ENCODE data around the gene CA4. TPM values are rescaled to one million over a fixed set of nuclear protein-coding genes. Genes with fewer than 3 reads are reported as not detected.
A peak's percentile ranks its signal among the peaks of the same experiment; 100 is the strongest.
"Not testable (repeated sequence)": the region's sequence is repeated elsewhere in the genome, so short reads cannot be mapped to it uniquely, and the experiment has no call there.

Gene CA4
- total RNA-seq = not detected in 2 replicates

GRCh38 chr17:60149691-60150582 lies at the start of gene CA4:
Gene CA4 (plus strand): TSS chr17:60149973. CDS start chr17:60150035, 62 bp downstream.
- no peaks in the 10 kb centered on the region for H3K36me3 ChIP-seq (ENCODE audit: control insufficient read depth, insufficient read depth, low read length)
- TF ChIP-seq CTCF (IDR thresholded peaks at IDR 0.05; ENCODE audit: insufficient read depth, low read length, poor library complexity, severe bottlenecking) = no peak
- H3K27me3 ChIP-seq (ENCODE audit: control insufficient read depth, insufficient read depth, low read length) = peaks cover 50% of the 10 kb centered on the region
- no peak for DNase-seq (ENCODE audit: low read depth)
- peak within 1 kb of the TSS; percentile 26 for H3K4me3 ChIP-seq (ENCODE audit: low read depth, low read length)

- H3K27me3 ChIP-seq (ENCODE audit: control insufficient read depth, insufficient read depth, low read length); H3K36me3 ChIP-seq (ENCODE audit: control insufficient read depth, insufficient read depth, low read length); DNase-seq (ENCODE audit: low read depth); H3K4me3 ChIP-seq (ENCODE audit: low read depth, low read length): not testable (repeated sequence)
Observed at GRCh38 chr17:60100577-60100976, 49.2 kb upstream of the CA4 start.

GRCh38 chr17:60102015-60102631 lies 47.6 kb upstream of the CA4 start:
- not testable (repeated sequence) for H3K4me3 ChIP-seq (ENCODE audit: low read depth, low read length); DNase-seq (ENCODE audit: low read depth); H3K27me3 ChIP-seq (ENCODE audit: control insufficient read depth, insufficient read depth, low read length); H3K36me3 ChIP-seq (ENCODE audit: control insufficient read depth, insufficient read depth, low read length)

GRCh38 chr17:60102632-60103096 lies 47.1 kb upstream of the CA4 start:
- H3K4me3 ChIP-seq (ENCODE audit: low read depth, low read length) = no peak overlapping the region
- TF ChIP-seq CTCF (IDR thresholded peaks at IDR 0.05; ENCODE audit: insufficient read depth, low read length, poor library complexity, severe bottlenecking) = no peak
- DNase-seq (ENCODE audit: low read depth) = no peak

GRCh38 chr17:60103957-60104356 lies 45.8 kb upstream of the CA4 start:
- Histone ChIP-seq H3K27me3 (ENCODE audit: control insufficient read depth, insufficient read depth, low read length) (no peaks in the 10 kb centered on the region), H3K36me3 (ENCODE audit: control insufficient read depth, insufficient read depth, low read length) (no peaks in the 10 kb centered on the region), H3K4me3 (ENCODE audit: low read depth, low read length) (no peak overlapping the region)
- DNase-seq (ENCODE audit: low read depth) = no peak
- TF ChIP-seq CTCF (IDR thresholded peaks at IDR 0.05; ENCODE audit: insufficient read depth, low read length, poor library complexity, severe bottlenecking) = no peak

More at GRCh38 chr17:60102632-60103096, 47.1 kb upstream of the CA4 start:
- Histone ChIP-seq H3K36me3 (ENCODE audit: control insufficient read depth, insufficient read depth, low read length) (no peaks in the 10 kb centered on the region), H3K27me3 (ENCODE audit: control insufficient read depth, insufficient read depth, low read length) (no peaks in the 10 kb centered on the region)

GRCh38 chr17:60106340-60107059 lies 43.3 kb upstream of the CA4 start:
- H3K36me3 ChIP-seq (ENCODE audit: control insufficient read depth, insufficient read depth, low read length) = no peaks in the 10 kb centered on the region
- H3K27me3 ChIP-seq (ENCODE audit: control insufficient read depth, insufficient read depth, low read length) = no peaks in the 10 kb centered on the region
- no peak for TF ChIP-seq CTCF (IDR thresholded peaks at IDR 0.05; ENCODE audit: insufficient read depth, low read length, poor library complexity, severe bottlenecking)
- no peak overlapping the region for H3K4me3 ChIP-seq (ENCODE audit: low read depth, low read length)
- DNase-seq (ENCODE audit: low read depth) = no peak

Data from kidney epithelial cell (primary cell).